DND-41 (cell line): ENCODE results near the gene ACOXL.

Experiments used
- EZH2 ChIP-seq: IDR thresholded peaks from 3 replicates; pipeline ENCODE4 v1.6.1; 2012; ENCODE audit warnings: borderline replicate concordance, low read depth, mild to moderate bottlenecking, moderate library complexity, low read length, inconsistent platforms; ENCODE audit not compliant: severe bottlenecking
- TF ChIP-seq, protein P1 (sequence below): IDR thresholded peaks from 2 replicates; pipeline ENCODE4 v1.5.1; 2012; ENCODE audit warnings: borderline replicate concordance, low read length, moderate library complexity, mild to moderate bottlenecking; ENCODE audit not compliant: poor library complexity, severe bottlenecking; ENCODE audit errors: extremely low read depth

GRCh38 chr2:111121828-111122630 lies 389.7 kb downstream of the ACOXL start:
- TF ChIP-seq, protein P1, sequence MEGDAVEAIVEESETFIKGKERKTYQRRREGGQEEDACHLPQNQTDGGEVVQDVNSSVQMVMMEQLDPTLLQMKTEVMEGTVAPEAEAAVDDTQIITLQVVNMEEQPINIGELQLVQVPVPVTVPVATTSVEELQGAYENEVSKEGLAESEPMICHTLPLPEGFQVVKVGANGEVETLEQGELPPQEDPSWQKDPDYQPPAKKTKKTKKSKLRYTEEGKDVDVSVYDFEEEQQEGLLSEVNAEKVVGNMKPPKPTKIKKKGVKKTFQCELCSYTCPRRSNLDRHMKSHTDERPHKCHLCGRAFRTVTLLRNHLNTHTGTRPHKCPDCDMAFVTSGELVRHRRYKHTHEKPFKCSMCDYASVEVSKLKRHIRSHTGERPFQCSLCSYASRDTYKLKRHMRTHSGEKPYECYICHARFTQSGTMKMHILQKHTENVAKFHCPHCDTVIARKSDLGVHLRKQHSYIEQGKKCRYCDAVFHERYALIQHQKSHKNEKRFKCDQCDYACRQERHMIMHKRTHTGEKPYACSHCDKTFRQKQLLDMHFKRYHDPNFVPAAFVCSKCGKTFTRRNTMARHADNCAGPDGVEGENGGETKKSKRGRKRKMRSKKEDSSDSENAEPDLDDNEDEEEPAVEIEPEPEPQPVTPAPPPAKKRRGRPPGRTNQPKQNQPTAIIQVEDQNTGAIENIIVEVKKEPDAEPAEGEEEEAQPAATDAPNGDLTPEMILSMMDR, result no peak
- no peak for TF ChIP-seq EZH2
